ENCODE results near the gene TSHZ2. TPM values are rescaled to one million over a fixed set of nuclear protein-coding genes. Genes with fewer than 3 reads are reported as not detected.

TSHZ2 gene
- total and polyA plus RNA-seq, 2 donors (not counting 1 experiment from before 2014, with no cell fraction given), result 1.00 to 5.7 TPM

- TF ChIP-seq CTCF (IDR thresholded peaks at IDR 0.05) (no peak), EZH2 (IDR thresholded peaks at IDR 0.05; ENCODE audit: borderline replicate concordance, insufficient read depth, low read depth, low read length, poor library complexity, severe bottlenecking) (no peak)
Measured at GRCh38 chr20:53381568-53382262, 409.6 kb downstream of the TSHZ2 start.

DNA sequence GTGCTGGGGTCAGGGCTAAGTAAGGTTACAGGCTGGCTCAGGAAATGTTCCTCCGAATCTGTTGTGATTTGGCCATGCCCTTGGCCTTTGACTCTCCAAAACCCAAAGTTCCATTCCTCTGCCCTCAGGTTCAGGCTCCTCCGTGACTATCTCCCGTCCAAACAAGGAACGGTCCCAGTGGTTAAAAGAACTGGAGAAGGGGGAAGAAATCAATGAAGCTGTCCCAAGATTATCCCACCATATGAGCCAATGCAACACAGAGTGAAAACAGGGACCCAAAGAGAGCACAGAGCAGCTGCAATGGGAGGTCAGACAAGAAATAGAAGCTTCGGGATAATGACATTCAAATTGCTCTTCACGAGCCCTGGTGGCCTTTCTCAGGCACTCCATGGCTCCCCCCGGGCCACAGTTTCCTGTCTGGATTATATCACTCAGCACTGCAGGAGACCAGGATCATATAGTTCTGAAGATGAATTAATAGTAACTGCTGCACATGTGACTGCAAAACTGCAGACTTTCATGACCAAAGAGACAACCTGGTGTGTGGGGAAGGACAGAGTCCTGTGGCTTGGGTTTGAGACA lies 410.2 kb downstream of the TSHZ2 start:
- no peaks in the 10 kb centered on the region for H3K4me1 ChIP-seq (ENCODE audit: control insufficient read depth in 2 of 2, insufficient read depth in 2 of 2, low read length in 2 of 2)
- no peaks in the 10 kb centered on the region for H3K27me3 ChIP-seq (replicated peaks in 1 of 4; ENCODE audit: control extremely low read depth in 1 of 4, control insufficient read depth in 3 of 4, insufficient read depth in 4 of 4, low read length in 3 of 4)
- Mint-ChIP-seq H3K4me3 (no peak overlapping the region), H3K27ac (no peak overlapping the region), H3K9me3 (ENCODE audit: insufficient read depth) (no peaks in the 10 kb centered on the region), H3K27me3 (peaks cover 3% of the 10 kb centered on the region), H3K4me1 (no peaks in the 10 kb centered on the region)
- no peak overlapping the region for H3K27ac ChIP-seq (ENCODE audit: low read length in 2 of 2)
- CTCF ChIA-PET, result no interaction called here
- no peaks in the 10 kb centered on the region for H4K20me1 ChIP-seq (ENCODE audit: control insufficient read depth, insufficient read depth, low read length, poor library complexity, severe bottlenecking)
- H3K36me3 ChIP-seq (replicated peaks in 1 of 2; ENCODE audit: control extremely low read depth in 1 of 2, control insufficient read depth in 1 of 2, extremely low read depth in 1 of 2, insufficient read depth in 2 of 2, low read length in 1 of 2), result no peaks in the 10 kb centered on the region
- no peak for ATAC-seq (ENCODE audit: low read depth)
- POLR2A ChIA-PET, result no interaction called here
- H3K9me3 ChIP-seq (ENCODE audit: control extremely low read depth in 1 of 3, control insufficient read depth in 2 of 3, insufficient read depth in 1 of 3, low read length in 2 of 3), result no peaks in the 10 kb centered on the region
- no peak for DNase-seq
- no peak overlapping the region for H2AFZ ChIP-seq (ENCODE audit: insufficient read depth, low read depth, low read length, poor library complexity, severe bottlenecking)
- no peak for TF ChIP-seq CTCF (IDR thresholded peaks at IDR 0.05)
- TF ChIP-seq EZH2 (IDR thresholded peaks at IDR 0.05; ENCODE audit: borderline replicate concordance, insufficient read depth, low read depth, low read length, poor library complexity, severe bottlenecking), result no peak
- no peaks in the 10 kb centered on the region for H3K79me2 ChIP-seq (ENCODE audit: control insufficient read depth, insufficient read depth, low read length)
- intact Hi-C loops (cut with micrococcal nuclease), result no loop called here
- 80% methylated on average over 6 of the region's 7 CpGs for WGBS (ENCODE audit: insufficient coverage)
- H3K9ac ChIP-seq (ENCODE audit: low read length), result no peak overlapping the region
- no peak overlapping the region for H3K4me2 ChIP-seq (replicated peaks; ENCODE audit: low read depth, low read length, poor library complexity, severe bottlenecking)
- no peak overlapping the region for H3K4me3 ChIP-seq (ENCODE audit: control extremely low read depth in 1 of 5, extremely low read depth in 1 of 5, insufficient read depth in 1 of 5, low read depth in 2 of 5, low read length in 4 of 5)

More at GRCh38 chr20:53381568-53382262, 409.6 kb downstream of the TSHZ2 start:
- Histone ChIP-seq H3K36me3 (replicated peaks in 1 of 2; ENCODE audit: control extremely low read depth in 1 of 2, control insufficient read depth in 1 of 2, extremely low read depth in 1 of 2, insufficient read depth in 2 of 2, low read length in 1 of 2) (no peaks in the 10 kb centered on the region), H3K9me3 (ENCODE audit: control extremely low read depth in 1 of 3, control insufficient read depth in 2 of 3, insufficient read depth in 1 of 3, low read length in 2 of 3) (no peaks in the 10 kb centered on the region), H3K4me3 (ENCODE audit: control extremely low read depth in 1 of 5, extremely low read depth in 1 of 5, insufficient read depth in 1 of 5, low read depth in 2 of 5, low read length in 4 of 5) (no peak overlapping the region), H2AFZ (ENCODE audit: insufficient read depth, low read depth, low read length, poor library complexity, severe bottlenecking) (no peak overlapping the region), H3K27ac (ENCODE audit: low read length in 2 of 2) (no peak overlapping the region), H3K4me2 (replicated peaks; ENCODE audit: low read depth, low read length, poor library complexity, severe bottlenecking) (no peak overlapping the region), H3K79me2 (ENCODE audit: control insufficient read depth, insufficient read depth, low read length) (no peaks in the 10 kb centered on the region), H3K9ac (ENCODE audit: low read length) (no peak overlapping the region), H4K20me1 (ENCODE audit: control insufficient read depth, insufficient read depth, low read length, poor library complexity, severe bottlenecking) (no peaks in the 10 kb centered on the region), H3K27me3 (replicated peaks in 1 of 4; ENCODE audit: control extremely low read depth in 1 of 4, control insufficient read depth in 3 of 4, insufficient read depth in 4 of 4, low read length in 3 of 4) (no peaks in the 10 kb centered on the region), H3K4me1 (ENCODE audit: control insufficient read depth in 2 of 2, insufficient read depth in 2 of 2, low read length in 2 of 2) (no peaks in the 10 kb centered on the region)
- Mint-ChIP-seq H3K4me1 (no peaks in the 10 kb centered on the region), H3K27me3 (peaks cover 3% of the 10 kb centered on the region), H3K4me3 (no peak overlapping the region), H3K9me3 (ENCODE audit: insufficient read depth) (no peaks in the 10 kb centered on the region), H3K27ac (no peak overlapping the region)
- DNase-seq (no peak), ATAC-seq (ENCODE audit: low read depth) (no peak)
- ChIA-PET CTCF (interaction anchor here (0.9 kb wide), 1 partner anchor 10 kb away, joined by 3 read pairs; no protein-coding TSS in a partner anchor), POLR2A (no interaction called here)
- WGBS (ENCODE audit: insufficient coverage), result 100% methylated on average over 1 of the region's 3 CpGs
- intact Hi-C loops (cut with micrococcal nuclease), result no loop called here
